Left forelimb (tissue), 1 donor: ENCODE data around the gene CHID1.

Source experiments
- DNase-seq: peaks from one replicate; pipeline ENCODE4 v3.0.0-alpha.2; 2018; ENCODE audit warnings: low spot score

CHID1 gene

DNA sequence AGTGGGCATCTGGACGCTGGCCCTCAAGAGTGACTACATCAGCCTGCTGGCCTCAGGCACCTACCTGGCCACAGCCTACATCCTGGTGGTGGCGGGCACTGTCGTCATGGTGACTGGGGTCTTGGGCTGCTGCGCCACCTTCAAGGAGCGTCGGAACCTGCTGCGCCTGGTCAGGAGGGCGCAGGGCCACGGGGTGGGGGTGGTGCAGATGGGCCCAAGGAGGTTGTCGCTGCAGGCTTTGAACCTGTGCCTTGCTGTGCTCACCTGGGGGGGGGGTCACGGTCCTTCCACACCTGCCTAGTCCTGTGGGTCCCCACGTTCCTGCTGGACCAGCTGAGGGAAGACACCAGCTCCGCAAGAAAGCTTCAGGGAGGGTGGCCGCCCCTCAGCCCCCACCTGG lies 74.3 kb downstream of the CHID1 start:
- DNase-seq = no peak

DNA sequence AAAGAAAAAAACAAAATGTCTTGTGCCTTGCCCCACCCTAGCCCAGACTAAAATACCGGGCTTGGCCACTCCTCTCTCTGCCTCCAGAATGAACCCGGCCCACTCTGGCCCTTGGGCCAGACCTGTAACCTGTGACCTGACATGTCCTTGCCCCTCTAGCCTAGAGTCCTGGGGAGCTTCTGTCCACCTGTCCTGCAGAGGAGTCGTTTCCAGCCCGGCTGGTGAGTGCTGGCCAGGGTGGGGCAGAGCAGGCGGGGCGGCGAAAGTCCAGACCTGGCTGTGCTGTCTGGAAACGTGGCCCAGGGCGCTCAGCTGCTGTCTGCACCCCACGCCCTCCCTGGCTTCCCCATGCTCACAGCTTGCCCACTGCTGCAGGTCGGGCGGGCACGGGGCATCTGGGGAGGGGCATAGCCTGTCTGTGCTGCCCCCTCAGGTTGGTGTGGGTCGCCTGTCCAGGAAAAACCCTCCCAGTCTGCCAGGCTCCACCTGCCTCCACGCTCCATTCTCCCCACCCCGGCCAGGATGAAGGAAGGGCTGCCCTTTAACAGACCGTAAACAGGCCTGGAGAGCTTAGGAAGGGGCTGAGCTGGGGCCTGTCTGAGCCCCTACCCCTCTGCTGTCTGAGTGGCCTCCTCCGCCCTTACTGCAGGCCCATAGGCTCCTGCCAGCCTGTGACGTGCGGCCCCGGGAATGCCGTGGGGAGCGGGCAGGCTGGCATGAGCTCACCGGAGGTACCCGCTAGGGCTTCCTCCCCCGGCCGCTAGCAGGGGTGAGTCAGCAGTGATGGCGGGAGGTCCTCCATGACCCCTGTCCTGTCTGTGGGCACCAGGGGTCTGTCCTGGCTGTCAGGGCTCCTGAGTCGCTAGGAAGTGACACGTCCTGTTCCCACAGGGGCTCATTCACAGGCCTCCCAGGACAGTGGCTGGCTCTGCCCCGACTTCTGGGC lies 76.0 kb downstream of the CHID1 start:
- DNase-seq = no peak

DNA sequence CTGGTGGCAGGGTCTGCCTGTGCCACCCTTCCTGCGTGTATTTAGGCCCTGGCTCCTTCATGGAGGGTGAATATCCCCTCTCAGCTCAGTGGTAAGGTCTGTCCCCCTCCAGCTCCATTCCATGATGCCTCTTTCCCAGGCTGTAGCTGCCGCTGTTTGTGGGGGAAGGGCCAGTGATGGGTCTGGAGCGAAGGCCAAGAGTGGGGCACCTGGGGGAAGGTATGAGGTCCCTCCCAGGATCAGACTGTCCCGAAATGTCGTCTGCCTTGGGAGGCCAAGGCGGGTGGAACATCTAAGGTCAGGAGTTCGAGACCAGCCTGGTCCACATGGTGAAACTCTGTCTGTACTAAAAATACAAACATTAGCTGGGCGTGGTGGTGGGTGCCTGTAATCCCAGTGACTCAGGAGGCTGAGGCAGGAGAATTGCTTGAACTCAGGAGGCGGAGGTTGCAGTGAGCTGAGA lies 76.7 kb downstream of the CHID1 start:
- DNase-seq = no peak

DNA sequence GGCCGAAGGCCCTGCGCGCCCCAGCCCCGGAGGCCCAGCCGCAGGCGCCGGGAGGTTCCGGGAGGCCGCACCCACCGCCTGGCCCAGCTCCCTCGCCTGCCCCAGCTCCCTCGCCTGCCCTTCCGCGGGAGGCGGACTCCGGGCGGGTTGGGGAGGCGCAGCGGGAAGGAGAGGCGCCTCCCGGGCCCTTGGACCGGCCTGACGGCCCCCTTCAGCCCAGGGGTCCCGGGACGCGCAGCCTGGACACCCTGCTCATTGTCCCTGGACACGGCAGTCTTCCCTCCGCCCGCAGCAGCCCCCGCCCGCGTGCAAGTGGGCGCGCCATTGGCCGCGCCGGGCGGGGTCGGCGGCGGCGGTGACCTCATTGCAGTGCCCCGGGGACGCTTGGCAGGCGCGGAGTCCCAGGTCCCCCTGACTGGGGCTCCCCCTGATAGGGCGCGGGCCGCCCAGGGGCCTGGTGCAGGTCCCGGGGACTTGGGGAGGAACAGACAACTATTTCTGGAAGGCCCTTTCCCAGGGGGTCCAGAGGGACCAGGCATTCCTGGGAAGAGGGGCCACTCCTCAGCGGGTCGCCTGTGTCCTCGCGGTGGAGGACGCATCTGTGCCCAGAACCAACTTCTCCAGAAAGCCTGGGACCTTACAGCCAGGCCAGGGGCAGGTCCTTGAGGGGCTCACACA lies 77.4 kb downstream of the CHID1 start:
- no peak for DNase-seq

DNA sequence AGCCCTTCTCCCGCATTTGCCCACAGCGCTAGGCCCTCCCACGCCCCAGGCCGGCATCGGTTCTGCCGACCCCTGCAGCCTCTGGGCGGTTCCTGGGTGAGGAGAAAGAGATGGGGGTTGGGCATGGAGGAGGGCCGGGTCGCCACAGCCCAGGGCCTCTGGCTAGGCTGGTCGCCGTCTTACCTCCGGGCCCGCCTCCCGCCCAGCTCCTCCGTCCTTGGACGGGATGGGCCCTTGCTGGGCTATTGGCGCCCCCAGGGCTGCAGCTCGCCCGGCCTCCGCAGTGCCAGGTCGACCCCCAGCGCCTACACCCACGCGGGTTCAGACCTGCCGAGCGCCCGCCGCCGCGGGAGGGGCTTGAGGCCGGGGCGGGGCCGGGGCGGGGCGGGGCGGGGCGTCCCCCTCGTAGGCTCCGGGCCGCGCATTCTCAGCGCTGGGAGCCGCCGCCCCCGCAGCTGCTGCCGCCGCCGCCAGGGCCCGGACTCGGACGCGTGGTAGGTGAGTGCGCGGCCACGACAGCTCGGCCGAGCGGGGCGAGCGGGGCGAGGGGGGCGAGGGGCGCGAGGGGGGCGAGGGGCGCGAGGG lies 78.0 kb downstream of the CHID1 start, which contains the start of gene CD151:
TSS of gene CD151 (plus strand) at position 424 of the 585 bp plus-strand sequence. CDS start 3,118 bp downstream, outside the sequence.
- DNase-seq = no peak

DNA sequence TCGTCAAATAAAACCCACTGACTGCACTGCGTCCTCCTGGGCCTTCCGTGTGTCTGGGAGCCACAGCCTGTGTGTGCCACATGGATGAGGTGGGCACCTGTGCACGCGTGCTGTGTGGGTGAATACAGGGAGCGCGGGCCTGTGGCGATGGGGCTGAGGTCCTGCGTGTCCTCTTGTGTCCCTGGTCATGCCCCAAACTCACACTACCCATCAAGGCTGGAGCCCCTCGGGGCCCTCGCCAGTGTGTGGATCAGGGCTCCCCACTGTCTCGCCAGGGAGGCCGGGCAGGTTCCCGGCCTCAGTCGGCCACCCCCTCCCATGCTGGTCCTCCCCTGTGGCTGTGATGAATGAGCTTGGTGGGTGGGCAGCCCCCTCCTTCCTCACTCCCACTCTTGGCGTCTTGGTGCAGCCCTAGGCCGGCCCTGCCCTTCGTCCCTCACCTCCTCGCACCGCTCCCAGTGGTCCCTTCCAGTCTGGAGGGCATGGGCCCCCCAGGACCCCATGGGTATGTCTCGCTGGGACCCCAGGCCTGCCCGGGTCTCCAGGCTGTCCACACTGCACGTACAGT lies 78.6 kb downstream of the CHID1 start:
- DNase-seq = no peak

DNA sequence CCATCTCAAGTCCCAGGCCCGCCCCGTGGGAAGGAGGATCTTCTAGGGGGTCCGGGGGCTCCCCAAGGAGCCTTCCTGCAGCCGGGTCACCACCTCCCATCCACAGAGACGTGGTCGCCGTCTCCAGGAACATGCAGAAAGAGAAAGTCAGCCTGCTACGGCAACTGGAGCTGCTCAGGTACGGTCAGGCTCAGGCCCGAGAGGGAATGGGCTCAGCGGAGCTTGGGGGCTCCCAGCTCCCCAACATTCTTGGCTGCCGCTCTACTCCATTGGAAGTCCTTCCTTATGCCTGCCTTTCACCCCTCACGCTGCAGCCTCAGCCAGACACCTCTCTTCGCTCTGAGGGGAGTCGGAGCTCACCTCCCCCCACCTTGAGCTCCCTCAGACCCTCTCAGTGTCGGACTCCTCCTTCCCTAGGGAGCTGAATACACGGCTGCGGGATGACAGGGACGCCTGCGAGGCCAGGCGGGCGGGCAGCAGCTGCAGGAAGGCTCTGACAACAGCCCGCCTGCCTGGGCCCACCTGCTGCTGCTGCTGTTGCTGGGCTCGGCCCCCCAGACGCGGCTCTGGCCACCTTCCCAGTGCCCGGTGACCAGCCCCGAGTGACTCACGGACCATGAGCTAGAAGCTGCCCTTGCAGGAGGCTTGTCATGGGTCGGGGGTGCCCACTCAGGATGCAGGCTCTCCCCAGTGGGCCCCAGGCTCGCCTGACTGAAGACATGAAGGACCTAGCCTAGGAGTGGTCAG lies 79.3 kb downstream of the CHID1 start:
- DNase-seq = no peak

DNA sequence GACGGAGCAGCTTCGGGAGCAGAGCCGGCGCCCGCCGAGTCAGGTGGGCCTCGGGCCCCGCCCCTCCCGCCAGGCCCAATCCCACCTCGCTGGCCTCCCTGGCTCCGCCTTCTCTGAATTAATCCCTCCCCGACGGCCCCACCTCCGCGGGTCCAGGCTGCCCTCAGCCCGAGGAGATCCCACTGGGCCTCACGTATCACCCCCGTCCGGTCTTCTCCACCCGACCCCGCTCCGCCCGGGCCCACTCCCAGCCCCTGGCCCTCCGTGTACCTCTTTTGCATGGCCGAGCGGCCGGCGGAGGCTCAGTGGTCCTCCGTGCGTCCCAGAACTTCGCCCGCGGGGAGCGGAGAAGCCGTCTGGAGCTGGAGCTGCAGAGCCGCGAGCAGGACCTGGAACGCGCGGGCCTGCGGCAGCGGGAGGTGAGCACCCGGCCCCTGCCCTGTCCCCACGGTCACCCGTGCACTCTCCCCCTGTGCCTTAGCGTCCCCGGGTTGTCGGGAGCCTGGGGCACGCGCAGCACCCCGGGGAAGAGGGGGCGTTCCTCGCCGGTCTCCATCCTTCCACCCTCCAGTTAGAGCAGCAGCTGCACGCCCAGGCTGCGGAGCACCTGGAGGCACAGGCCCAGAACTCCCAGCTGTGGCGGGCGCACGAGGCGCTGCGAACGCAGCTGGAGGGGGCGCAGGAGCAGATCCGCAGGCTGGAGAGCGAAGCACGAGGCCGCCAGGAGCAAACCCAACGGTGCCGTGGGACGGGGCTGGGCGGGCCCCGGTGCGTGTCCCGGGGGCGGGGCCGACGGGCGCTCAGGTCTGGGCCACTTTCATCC lies 80.1 kb downstream of the CHID1 start:
- no peak for DNase-seq

DNA sequence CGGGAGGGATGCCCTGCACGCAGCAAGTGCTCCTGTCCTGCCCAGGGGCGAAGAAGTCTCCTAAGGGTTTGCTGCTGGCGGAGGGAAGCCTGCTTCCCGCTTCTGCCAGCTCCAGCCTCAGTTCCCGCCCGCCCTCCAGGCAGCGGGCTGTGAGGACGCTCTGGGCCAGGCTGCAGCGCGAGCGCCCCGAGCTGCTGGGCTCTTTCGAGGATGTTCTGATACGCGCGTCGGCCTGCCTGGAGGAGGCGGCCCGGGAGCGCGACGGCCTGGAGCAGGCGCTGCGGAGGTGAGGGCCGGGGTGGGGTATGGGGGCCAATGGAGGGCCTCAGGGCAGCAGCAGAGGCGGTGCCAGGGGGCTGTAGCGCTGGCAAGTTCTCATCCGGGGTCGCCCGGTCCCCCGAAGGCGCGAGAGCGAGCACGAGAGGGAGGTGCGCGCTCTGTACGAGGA lies 80.7 kb downstream of the CHID1 start:
- no peak for DNase-seq

DNA sequence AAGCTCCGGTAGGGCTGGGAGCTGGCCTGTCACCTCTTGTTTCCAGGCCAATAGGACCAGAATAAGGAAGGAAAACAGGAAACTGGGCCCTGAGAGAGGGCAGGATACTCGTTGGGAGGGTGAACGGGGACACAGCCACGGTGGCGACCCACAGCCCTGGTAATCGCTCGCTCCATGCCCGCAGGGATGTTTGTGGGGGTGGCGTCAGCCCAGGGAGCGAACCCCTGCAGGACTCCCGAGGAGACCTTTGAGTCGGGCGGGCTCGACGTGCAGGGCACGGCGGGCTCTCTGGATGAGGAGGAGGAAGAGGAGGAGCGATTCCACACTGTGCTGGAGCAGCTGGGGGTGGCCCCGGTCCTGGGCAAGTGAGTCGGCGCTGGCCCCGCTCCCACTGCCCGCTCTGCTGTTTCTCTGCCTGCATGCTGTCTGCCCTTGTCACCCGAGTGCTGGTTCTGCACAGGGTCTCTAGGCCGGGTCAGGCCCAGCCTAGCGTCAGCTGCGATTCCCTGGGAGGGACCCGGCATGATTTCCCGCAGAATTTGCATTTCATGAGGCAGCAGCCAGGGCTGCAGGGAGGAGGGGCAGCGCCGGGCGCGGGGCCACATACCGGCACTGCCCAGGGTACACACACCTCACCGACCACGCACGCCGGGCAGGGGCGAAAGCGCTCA lies 81.3 kb downstream of the CHID1 start:
- no peak for DNase-seq

DNA sequence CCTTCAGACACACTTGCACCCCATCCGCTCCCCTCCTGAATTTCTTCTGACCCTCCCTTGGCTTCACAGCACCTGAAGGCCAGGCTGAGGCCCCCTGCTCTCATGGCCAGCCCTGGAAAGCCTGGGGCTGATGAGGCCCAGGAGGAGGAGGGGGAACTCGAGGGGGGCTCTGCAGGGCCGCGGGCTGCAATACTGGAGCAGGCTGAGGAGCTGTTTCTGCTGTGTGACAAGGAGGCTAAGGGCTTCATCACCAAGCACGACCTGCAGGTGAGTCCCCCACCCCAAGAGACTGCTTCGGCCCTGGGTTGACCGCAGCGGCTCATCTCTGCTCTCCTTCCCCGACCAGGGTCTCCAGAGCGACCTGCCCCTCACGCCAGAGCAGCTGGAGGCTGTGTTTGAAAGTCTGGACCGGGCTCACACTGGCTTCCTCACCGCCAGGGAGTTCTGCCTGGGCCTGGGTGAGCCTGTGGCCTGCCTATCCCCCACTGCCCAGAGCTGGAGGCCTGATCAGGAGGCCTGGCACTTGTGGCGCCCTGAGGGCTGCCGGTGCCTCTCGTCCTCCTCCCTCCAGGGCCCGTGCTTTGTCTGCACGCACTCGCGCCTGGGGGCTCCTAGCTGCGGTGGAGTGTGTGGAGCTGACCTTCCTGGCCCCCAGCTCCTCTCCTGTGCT lies 82.0 kb downstream of the CHID1 start:
- DNase-seq = no peak

DNA sequence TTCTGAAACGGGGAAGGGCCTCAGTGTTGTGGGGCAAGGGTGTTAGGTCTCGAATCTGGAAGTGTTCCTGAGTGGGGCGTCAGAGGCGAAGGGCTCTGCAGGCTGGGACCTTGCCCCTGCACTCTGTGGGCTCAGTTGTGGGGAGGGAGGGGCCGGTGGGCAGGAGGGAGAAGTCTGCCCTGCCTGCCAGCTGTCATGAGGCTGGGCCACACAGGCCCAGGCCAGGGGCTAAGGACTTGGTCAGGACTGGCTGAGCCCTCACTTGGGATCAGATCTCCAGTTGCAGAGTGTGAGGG lies 82.8 kb downstream of the CHID1 start, which contains the start of gene CRACR2B:
TSS of gene CRACR2B (plus strand) at position 23 of the 296 bp plus-strand sequence. CDS start 689 bp downstream, outside the sequence.
- no peak for DNase-seq

DNA sequence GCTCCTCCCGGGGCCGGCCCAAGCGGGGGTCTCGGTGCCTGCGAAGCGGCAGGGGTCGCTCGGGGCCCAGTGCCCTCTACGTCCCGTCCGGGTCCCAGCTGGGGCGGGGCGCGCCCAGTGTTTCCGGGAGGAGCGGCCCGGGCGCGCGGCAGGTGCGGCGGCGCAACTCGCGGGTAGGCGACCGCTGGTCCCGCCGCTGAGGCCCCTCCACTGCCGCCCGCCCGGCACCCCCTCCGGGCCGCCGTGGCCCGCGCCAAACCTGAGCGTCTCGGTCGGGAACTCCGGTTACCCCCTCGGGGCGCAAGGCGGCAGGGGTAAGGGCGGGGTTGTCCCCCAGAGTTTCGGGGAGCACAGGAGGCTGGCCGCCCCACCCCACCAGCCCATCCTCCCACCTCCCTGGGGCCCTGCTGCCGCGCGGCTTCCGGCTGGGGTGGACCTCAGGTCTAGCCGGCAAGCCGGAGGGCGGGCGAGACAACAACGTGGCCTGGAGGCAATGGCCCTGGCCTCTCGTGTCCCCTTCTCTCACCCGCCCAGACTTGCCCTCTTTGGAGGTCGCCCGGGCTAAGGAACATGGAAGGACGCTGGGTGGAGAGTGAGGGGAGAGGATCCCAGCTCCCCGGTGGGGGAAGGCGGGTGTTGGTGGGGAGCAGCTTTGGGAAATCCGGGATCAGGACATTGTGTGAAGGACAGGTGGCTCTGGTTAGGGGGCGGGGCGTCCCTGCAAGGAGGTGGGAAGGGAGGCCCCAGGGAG lies 83.3 kb downstream of the CHID1 start:
- no peak for DNase-seq

DNA sequence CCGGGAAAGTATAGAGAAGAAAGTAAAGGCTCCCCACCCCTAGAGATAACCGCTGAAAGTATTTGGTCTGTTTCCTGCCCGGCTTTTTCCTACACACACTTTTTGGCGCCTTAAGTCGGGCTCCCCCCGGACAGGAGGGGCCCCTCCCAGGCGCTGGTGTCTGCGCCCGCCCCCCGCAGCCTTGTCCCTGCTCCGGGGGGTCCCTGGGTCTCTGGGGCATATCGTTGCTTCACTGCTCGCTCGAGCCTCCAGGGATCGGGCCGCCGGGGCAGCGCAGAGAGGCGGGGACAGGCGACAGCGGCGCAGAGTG lies 83.8 kb downstream of the CHID1 start:
- DNase-seq = no peak

DNA sequence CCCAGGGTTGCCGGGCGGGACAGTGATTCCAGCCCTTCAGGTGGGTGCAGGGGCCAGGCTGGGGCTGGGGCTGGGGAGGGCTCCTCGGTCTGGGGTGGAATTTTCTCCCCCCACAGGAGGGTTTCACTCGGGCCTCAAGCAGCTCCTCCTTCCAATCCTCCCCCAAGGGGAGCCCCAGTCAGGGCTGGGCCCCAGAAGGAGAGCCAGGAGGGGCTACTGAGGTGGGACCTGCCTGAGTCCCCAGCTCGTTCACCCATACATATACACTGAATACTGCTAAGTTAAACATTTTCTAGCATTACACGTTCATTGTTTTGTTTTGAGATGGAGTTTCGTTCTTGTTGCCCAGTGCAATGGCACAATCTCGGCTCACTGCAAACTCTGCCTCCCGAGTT lies 84.4 kb downstream of the CHID1 start:
- DNase-seq = no peak

DNA sequence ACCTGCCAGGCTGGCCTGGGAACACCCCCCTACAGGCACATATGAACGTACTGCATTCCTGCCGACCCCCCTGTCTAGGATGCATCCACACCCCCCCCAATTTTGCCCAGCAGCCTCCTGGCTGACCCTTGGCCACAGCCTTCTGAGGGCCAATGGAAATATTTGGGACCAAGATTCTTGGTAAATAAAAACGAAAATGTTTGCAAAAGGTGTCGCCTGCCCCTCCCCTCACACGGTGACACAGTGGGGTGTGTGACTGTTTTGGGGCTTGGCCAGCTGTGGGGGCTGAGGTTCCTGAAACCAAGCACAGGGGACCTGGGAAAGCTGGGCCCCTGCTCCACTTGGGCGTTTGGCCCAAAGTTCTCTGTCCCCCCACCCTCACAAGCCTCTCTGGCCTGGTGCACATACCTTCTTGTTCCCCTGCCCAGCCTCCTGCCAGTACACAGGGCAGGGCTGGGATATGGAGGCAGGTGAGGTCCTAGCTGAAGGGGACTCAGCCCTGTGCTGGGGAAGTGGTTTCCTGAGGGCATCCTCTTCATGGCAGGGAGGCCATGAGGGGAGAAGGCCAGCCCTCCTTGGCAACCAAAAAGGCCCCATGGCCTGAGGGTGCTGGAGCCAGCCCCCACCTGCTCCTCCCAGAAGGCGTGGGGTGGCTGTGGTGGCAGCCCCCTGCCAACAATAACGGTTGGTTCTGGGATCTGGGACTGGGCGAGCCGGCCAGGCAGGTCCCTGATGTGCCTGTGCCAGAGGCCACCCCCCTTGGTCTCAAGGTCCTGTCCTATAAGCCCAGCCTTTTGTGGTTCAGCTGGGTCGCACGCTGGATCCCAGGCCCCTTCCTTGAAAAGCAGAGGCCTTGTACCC lies 85.0 kb downstream of the CHID1 start:
- DNase-seq = no peak

DNA sequence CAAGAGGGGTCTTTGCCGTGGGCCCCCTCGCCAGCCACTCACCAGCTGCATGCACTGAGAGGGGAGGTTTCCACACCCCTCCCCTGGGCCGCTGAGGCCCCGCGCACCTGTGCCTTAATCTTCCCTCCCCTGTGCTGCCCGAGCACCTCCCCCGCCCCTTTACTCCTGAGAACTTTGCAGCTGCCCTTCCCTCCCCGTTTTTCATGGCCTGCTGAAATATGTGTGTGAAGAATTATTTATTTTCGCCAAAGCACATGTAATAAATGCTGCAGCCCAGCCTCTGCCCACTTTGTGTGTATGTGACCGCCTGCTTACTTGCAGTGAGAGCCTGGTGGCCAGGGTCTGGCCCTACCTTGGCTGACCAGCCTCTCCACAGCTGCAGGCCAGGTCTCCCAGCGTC lies 85.7 kb downstream of the CHID1 start:
- no peak for DNase-seq

DNA sequence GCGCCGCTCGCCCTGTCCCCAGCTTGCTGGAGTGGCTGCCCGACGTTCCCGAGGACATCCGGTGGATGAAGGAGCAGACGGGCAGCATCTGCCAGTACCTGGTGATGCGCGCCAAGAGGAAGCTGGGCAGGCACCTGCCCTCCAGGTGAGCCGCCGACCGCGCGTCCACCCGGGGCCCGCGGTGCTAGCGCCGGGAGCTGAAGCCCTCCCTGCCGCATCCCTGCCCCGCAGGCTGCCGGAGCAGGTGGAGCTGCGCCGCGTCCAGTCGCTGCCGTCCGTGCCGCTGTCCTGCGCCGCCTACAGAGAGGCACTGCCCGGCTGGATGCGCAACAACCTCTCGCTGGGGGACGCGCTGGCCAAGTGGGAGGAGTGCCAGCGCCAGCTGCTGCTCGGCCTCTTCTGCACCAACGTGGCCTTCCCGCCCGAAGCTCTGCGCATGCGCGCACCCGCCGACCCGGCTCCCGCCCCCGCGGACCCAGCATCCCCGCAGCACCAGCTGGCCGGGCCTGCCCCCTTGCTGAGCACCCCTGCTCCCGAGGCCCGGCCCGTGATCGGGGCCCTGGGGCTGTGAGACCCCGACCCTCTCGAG lies 86.2 kb downstream of the CHID1 start:
- no peak for DNase-seq
